DOHH2 (cell line): ENCODE measurements around the gene ECE1.
"Not testable (repeated sequence)": the region's sequence is repeated elsewhere in the genome, so short reads cannot be mapped to it uniquely, and the experiment has no call there.

Experiments
- CTCF ChIP-seq: fragments of 200-600 bp; sonication (generic); IDR thresholded peaks from one replicate; pipeline ENCODE4 v1.5.1; 2014; ENCODE audit warnings: antibody characterized with exemption, mild to moderate bottlenecking, low read depth, low read length; ENCODE audit not compliant: poor library complexity, severe bottlenecking
- EZH2phosphoT487 ChIP-seq: fragments of 200-600 bp; sonication (generic); IDR thresholded peaks from 2 replicates; pipeline ENCODE4 v1.6.1; 2017; ENCODE audit warnings: borderline replicate concordance, mild to moderate bottlenecking, antibody characterized with exemption, low read length, moderate library complexity, mixed read lengths

- TF ChIP-seq CTCF, EZH2phosphoT487: not testable (repeated sequence)
These were observed 8.2 kb downstream of the ECE1 start for GRCh38 chr1:21282020-21282419.
